H1 (cell line): ENCODE results near the gene ARHGAP21. TPM values are rescaled to one million over a fixed set of nuclear protein-coding genes. Genes with fewer than 3 reads are reported as not detected.

ENCODE experiments used
- BACH1 ChIP-seq: IDR thresholded peaks from 2 replicates; pipeline ENCODE4 v1.6.1; 2012; ENCODE audit warnings: low read length, improper control_type of control experiment
- CHD1 ChIP-seq: IDR thresholded peaks from 2 replicates; pipeline ENCODE4 v1.6.1; 2012; ENCODE audit warnings: low read depth, low read length, improper control_type of control experiment
- polyA plus RNA-seq, 7 experiments: library from polyadenylated mRNA; depleted of rRNA in 3 of 7; stranded (reverse) in 5 of 7; unstranded in 2 of 7; fragments of >200 nt in 5 of 7; fragments of 200-250 nt in 2 of 7; gene quantifications; 1 replicate in 5 of 7; 2 replicates in 1 of 7; 4 replicates in 1 of 7; pipeline versions ENCODE4 v1.2.1 to v1.2.3, GENCODE V29; 2011 to 2013; ENCODE audit warnings: missing spikeins in 2 of 7, mixed read lengths in 2 of 7
- total RNA-seq: library from RNA; stranded (reverse); fragmentation: NEBNext Ultra II Directional; extraction: Animal tissue kit (Norgen Biotek cat#: 25700); gene quantifications from 2 replicates; pipeline ENCODE4 v1.2.1, GENCODE V29; 2021

Gene ARHGAP21
- total and polyA plus RNA-seq, 2 of the 8 experiments (the other 6 are each of a cell fraction or from before 2014, with no cell fraction given): 14.4 to 35.3 TPM

DNA sequence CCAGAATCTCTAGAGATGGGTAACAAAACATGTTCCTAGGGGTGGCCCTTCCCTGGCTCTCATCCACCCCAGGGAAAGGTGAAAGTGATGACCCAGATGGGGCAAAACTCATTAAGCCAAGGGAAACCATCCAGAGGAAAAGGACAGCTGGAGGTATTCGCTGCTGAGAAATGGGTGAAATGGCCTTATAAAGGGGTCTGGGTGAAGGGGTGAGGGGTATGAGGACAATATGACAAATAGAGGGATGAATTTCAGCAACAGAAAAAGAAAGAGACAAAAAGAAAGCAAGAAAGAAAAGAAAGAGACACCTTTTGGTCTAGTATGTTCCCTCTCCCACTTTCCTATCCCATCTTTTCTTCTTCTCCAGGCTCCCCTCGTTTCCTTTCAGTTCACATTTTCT, 26.6 kb downstream of the ARHGAP21 start (continued):
- TF ChIP-seq CHD1 (no peak), BACH1 (no peak)
